ENCODE measurements around the gene LTBP3. TPM values are rescaled to one million over a fixed set of nuclear protein-coding genes. Genes with fewer than 3 reads are reported as not detected.
"Not testable (repeated sequence)": the region's sequence is repeated elsewhere in the genome, so short reads cannot be mapped to it uniquely, and the experiment has no call there.

Gene LTBP3
- total RNA-seq, 1 donor from 2014 or later = 91.9 TPM

DNA sequence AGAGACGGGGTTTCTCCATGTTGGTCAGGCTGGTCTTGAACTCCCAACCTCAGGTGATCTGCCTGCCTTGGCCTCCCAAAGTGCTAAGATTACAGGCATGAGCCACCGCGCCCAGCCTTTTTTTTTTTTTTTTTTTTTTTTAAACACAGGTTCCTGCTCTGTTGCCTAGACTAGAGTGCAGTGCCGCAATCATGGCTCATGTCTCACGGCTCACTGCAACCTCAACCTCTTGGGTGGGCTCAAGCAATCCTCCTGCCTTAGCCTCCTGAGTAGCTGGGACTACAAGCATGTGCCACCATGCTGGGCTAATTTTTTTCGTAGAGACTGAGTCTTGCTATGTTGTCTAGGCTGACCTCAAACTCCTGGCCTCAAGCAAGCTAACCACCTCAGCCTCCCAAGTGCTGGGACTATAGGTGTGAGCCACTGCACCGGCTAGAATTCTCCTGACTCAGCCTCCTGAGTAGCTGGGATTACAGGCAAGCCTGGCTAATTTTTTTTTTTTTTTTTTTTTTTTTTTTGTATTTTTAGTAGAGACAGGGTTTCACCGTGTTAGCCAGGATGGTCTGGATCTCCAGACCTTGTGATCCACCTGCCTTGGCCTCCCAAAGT, 39.1 kb downstream of the LTBP3 start:
- not testable (repeated sequence) for DNase-seq (ENCODE audit: low spot score)

DNA sequence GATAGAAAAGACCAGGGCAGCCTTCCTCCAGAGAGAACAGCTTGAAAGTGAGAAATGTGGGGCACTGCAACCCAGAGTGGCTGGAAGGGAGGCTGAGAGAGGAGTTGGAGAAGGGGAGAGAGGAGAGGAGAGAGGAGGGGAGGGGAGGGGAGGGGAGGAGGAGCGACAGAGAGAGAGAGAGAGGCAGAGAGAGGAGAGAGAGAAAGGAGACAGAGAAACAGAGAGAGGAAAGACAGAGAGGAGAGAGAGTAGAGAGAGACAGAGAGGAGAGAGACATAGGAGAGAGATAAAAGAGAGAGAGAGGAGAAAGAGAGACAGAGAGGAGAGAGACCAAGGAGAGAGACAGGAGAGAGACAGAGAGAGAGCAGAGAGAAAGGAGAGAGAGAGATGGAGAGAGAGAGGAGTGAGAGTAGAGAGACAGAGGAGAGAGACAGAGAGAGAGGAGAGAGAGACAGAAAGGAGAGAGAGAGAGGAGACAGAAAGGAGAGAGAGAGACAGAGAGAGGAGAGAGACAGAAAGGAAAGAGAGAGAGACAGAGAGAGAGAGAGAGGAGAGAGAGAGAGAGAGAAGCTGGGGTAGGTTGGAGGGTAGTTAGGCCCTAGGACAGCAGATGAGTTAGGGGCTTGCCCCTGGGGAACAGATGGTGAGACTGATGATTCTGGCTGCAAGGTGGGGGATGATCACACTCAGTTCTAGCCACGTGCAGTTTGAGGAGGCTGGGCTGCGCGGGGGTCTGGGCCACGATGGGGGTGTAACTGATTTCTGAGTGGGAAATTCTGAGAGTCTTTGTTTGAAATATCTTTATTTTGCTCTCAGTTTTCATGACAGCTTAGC, 41.8 kb downstream of the LTBP3 start:
- DNase-seq (ENCODE audit: low spot score) = peak; percentile 87

DNA sequence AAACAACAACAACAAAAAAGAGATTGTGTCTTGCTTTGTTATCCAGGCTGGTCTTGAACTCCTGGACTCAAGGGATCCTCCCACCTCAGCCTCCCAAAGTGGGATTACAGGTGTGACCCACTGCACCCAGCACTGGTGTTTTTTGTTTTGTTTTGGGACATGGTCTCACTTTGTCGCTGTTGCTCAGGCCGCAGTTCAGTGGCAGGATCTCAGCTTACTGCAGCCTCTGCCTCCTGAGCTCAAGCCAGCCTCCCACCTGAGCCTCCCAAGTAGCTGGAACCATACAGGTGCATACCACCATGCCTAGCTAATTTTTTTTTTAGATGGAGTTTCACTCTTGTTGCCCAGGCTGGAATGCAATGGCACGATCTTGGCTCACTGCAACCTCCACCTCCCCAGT, 45.8 kb downstream of the LTBP3 start:
- DNase-seq (ENCODE audit: low spot score) = peak; percentile 47

DNA sequence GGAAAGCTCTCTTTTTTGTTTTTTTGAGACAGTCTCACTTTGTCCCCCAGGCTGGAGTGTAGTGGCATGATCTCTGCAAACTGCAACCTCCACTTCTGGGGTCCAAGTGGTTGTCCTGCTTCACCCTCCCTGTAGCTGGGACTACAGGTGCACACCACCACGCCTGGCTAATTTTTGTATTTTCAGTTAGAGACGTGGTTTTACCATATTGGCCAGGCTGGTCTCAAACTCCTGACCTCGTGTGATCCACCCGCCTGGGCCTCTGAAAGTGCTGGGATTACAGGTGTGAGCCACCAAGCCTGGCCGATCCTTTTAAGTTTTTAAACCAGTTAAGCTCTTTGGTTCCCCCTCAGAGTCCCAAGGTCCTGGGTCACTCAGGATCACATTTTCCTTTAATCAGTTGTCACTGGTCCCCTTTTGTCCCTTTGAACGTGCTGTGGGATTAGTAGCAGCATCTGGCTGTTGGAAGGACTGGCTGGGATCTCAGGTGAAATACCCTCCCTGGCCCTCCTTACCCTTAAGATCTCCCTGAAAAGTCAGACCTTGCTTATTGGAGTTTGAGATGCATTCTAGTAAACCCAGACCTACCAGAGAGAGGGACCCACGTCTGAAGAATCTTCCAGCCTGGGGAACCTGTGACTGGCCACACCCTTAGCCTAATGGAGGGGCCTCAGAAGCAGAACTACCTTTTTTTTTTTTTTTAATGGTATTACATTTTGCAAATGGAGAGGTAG, 51.2 kb downstream of the LTBP3 start:
- peak; percentile 89 for DNase-seq (ENCODE audit: low spot score)

GRCh38 chr11:65506290-65506771, 51.8 kb downstream of the LTBP3 start:
- no peak for DNase-seq (ENCODE audit: low spot score)

- peak; percentile 51 for DNase-seq (ENCODE audit: low spot score)
These were observed 52.5 kb downstream of the LTBP3 start for GRCh38 chr11:65505466-65506289.

- DNase-seq (ENCODE audit: low spot score) = no peak
These were observed 53.3 kb downstream of the LTBP3 start for GRCh38 chr11:65504674-65505465.

DNA sequence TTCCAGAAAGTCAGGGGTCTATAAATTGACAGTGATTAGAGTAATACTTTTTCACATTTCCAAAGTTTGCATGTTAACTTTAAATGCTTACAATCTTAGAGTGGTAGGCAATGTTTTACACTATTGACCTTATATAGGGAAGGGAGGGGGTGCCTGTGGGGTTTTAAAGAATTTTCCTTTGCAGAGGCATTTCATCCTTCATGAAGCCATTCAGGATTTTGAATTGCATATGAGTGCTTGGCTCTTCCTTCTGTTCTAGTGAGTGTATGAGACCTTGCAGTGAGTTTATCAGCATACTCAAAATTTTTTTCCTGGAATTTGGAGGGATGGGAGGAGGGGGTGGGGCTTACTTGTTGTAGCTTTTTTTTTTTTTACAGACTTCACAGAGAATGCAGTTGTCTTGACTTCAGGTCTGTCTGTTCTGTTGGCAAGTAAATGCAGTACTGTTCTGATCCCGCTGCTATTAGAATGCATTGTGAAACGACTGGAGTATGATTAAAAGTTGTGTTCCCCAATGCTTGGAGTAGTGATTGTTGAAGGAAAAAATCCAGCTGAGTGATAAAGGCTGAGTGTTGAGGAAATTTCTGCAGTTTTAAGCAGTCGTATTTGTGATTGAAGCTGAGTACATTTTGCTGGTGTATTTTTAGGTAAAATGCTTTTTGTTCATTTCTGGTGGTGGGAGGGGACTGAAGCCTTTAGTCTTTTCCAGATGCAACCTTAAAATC, 54.0 kb downstream of the LTBP3 start:
- no peak for DNase-seq (ENCODE audit: low spot score)

DNA sequence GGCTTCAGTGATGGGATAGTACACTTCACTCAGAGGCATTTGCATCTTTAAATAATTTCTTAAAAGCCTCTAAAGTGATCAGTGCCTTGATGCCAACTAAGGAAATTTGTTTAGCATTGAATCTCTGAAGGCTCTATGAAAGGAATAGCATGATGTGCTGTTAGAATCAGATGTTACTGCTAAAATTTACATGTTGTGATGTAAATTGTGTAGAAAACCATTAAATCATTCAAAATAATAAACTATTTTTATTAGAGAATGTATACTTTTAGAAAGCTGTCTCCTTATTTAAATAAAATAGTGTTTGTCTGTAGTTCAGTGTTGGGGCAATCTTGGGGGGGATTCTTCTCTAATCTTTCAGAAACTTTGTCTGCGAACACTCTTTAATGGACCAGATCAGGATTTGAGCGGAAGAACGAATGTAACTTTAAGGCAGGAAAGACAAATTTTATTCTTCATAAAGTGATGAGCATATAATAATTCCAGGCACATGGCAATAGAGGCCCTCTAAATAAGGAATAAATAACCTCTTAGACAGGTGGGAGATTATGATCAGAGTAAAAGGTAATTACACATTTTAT, 54.7 kb downstream of the LTBP3 start:
- no peak for DNase-seq (ENCODE audit: low spot score)

- no peak for DNase-seq (ENCODE audit: low spot score)
These were observed 55.4 kb downstream of the LTBP3 start for GRCh38 chr11:65502555-65503367.

- DNase-seq (ENCODE audit: low spot score) = no peak
These were observed 55.9 kb downstream of the LTBP3 start for GRCh38 chr11:65502274-65502554.

DNA sequence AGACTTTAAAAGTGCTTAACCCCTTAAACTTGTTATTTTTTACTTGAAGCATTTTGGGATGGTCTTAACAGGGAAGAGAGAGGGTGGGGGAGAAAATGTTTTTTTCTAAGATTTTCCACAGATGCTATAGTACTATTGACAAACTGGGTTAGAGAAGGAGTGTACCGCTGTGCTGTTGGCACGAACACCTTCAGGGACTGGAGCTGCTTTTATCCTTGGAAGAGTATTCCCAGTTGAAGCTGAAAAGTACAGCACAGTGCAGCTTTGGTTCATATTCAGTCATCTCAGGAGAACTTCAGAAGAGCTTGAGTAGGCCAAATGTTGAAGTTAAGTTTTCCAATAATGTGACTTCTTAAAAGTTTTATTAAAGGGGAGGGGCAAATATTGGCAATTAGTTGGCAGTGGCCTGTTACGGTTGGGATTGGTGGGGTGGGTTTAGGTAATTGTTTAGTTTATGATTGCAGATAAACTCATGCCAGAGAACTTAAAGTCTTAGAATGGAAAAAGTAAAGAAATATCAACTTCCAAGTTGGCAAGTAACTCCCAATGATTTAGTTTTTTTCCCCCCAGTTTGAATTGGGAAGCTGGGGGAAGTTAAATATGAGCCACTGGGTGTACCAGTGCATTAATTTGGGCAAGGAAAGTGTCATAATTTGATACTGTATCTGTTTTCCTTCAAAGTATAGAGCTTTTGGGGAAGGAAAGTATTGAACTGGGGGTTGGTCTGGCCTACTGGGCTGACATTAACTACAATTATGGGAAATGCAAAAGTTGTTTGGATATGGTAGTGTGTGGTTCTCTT, 56.5 kb downstream of the LTBP3 start:
- no peak for DNase-seq (ENCODE audit: low spot score)

DNA sequence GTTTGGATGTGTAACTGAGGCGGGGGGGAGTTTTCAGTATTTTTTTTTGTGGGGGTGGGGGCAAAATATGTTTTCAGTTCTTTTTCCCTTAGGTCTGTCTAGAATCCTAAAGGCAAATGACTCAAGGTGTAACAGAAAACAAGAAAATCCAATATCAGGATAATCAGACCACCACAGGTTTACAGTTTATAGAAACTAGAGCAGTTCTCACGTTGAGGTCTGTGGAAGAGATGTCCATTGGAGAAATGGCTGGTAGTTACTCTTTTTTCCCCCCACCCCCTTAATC, 57.0 kb downstream of the LTBP3 start:
- no peak for DNase-seq (ENCODE audit: low spot score)

GRCh38 chr11:65500387-65501185, 57.6 kb downstream of the LTBP3 start:
- peak; percentile 76 for DNase-seq (ENCODE audit: low spot score)

GRCh38 chr11:65499713-65500386, 58.3 kb downstream of the LTBP3 start:
- no peak for DNase-seq (ENCODE audit: low spot score)

DNA sequence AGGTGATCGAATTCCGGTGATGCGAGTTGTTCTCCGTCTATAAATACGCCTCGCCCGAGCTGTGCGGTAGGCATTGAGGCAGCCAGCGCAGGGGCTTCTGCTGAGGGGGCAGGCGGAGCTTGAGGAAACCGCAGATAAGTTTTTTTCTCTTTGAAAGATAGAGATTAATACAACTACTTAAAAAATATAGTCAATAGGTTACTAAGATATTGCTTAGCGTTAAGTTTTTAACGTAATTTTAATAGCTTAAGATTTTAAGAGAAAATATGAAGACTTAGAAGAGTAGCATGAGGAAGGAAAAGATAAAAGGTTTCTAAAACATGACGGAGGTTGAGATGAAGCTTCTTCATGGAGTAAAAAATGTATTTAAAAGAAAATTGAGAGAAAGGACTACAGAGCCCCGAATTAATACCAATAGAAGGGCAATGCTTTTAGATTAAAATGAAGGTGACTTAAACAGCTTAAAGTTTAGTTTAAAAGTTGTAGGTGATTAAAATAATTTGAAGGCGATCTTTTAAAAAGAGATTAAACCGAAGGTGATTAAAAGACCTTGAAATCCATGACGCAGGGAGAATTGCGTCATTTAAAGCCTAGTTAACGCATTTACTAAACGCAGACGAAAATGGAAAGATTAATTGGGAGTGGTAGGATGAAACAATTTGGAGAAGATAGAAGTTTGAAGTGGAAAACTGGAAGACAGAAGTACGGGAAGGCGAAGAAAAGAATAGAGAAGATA, 59.0 kb downstream of the LTBP3 start, which contains the start of gene MALAT1:
TSS of gene MALAT1 (plus strand) at position 69 of the 736 bp plus-strand sequence.
- DNase-seq (ENCODE audit: low spot score) = peak; percentile 98

All from mesenteric fat pad (tissue), 1 donor.